ENCODE measurements around the gene CITED4. TPM values are rescaled to one million over a fixed set of nuclear protein-coding genes. Genes with fewer than 3 reads are reported as not detected.
"Not testable (repeated sequence)": the region's sequence is repeated elsewhere in the genome, so short reads cannot be mapped to it uniquely, and the experiment has no call there.

Gene CITED4
- total RNA-seq = 86.1 TPM

- peak; percentile 97 for DNase-seq (ENCODE audit: low spot score)
Measured at GRCh38 chr1:40862008-40862863, at the start of gene CITED4. TSS of gene CITED4 (minus strand) at chr1:40862363. CDS start at chr1:40862127, 236 bp downstream.

GRCh38 chr1:40911105-40911504 lies 48.9 kb upstream of the CITED4 start:
- DNase-seq (ENCODE audit: low spot score) = no peak

DNA sequence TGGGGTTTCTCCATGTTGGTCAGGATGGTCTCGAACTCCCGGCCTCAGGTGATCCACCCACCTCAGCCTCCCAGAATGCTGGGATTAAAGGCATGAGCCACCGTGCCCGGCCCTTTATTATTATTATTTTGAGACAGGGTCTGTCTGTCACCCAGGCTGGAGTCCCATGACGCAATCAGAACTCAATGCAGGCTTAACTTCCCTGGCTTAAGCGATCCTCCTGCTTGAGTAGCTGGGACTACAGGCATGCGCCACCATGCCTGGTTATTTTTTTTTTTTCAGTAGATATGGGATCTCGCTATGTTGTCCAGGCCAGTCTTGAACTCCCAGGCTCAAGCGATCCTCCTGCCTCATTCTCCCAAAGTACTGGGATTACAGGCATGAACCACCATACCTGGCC lies 47.1 kb upstream of the CITED4 start:
- no peak for DNase-seq (ENCODE audit: low spot score)

DNA sequence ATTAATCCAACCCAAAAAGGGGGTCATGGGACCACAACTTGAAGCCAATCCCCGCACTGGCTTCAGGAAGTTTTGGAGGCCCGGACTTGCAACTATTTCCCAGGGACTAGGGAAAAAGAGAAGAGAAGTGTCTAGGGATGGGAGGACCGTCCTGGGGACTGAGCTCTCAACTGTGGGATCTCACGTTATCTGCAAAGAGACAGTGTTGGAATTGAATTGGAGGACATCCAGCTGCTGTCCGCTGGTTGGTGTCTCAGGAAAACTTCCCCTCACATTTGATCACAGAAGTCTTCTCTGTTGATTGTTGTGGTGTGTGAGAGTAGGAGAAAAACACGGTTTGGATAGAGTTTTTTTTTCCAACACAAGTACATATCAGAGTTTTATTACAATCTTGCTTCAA lies 46.2 kb upstream of the CITED4 start:
- DNase-seq (ENCODE audit: low spot score) = no peak

DNA sequence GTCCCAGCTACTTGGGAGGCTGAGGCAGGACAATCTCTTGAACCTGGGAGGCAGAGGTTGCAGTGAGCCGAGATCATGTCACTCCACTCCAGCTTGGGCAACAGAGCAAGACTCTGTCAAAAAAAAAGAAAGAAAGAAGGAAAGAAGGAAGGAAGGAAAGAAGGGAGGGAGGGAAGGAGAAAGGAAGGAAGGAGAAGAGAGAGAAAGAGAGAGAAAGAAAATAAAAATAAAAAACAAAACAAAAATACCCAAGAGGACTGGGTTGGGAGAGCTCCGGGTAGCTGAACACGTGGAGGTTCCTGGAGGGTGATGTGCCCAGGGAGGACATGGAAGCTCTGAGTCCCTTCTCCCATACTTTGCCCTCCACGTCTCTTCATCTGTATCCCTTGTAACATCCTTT lies 45.7 kb upstream of the CITED4 start:
- no peak for DNase-seq (ENCODE audit: low spot score)

DNA sequence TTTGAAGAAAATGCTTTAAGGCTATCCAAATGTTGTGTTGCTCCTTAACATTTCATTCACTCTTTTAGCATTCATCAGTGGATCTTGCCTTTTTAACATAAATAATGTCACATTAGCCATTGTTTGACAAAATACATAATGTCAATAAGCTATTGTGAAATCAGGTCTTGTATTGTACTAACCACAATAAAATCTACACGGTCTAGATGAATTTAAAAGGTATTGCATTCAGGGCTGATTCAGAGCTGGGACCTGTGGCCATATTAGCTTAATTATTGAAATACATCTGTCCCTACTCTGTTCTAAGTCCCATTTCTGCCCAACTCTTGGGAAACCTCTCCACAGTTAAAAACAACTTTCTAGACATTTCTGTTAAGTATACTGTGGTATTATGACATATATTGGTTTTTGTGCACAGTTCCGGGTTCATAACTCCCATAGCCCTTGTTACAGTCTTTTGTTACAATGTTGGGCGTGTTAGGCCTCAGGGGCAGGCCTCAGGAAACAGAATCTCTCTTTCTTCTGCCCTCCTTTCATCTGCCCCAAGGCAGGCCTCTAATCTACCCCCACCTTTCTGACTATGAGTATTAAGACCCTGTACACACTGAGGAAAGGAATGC lies 44.7 kb upstream of the CITED4 start:
- DNase-seq (ENCODE audit: low spot score) = no peak

DNA sequence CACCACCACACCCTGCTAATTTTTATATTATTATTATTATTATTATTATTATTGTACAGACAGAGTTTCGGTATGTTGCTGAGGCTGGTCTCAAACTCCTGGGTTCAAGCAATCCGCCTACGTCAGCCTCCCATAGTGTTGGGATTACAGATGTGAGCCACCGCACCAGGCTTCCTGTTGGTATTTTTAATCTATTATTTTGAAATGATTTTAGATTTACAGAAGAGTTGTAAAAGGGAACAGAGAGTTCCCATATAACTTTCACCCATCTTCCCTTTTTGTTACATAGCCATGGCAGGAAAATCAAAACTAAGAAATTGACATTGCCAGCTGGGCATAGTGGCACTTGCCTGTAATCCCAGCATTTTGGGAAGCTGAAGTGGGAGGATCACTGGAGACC lies 42.9 kb upstream of the CITED4 start:
- DNase-seq (ENCODE audit: low spot score) = no peak

DNA sequence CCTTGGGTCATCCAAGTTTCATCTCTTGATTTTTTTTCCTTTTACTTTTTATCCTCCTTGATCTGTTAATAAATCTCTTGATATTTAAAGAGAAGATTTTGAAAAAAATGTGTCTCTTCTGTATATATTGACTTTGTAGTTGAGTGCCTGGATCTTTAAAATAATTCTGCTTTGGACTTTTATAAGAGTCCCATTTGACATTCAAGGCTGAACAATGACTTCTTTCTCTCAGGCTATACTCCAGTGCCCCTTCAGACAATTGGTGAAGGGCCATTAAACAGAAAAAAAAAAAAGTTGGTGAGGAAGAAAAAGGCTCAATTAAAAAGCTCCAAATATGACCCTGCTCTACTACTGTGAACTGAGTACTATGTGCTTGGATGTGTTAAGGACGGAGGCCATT lies 40.9 kb upstream of the CITED4 start:
- no peak for DNase-seq (ENCODE audit: low spot score)

- DNase-seq (ENCODE audit: low spot score) = no peak
Measured at GRCh38 chr1:40901886-40902852, 40.0 kb upstream of the CITED4 start.

- peak; percentile 75 for DNase-seq (ENCODE audit: low spot score)
Measured at GRCh38 chr1:40899230-40899870, 37.2 kb upstream of the CITED4 start.

GRCh38 chr1:40898431-40898901 lies 36.3 kb upstream of the CITED4 start:
- DNase-seq (ENCODE audit: low spot score) = peak; percentile 39

GRCh38 chr1:40897513-40897912 lies 35.4 kb upstream of the CITED4 start:
- DNase-seq (ENCODE audit: low spot score) = peak; percentile 13

DNA sequence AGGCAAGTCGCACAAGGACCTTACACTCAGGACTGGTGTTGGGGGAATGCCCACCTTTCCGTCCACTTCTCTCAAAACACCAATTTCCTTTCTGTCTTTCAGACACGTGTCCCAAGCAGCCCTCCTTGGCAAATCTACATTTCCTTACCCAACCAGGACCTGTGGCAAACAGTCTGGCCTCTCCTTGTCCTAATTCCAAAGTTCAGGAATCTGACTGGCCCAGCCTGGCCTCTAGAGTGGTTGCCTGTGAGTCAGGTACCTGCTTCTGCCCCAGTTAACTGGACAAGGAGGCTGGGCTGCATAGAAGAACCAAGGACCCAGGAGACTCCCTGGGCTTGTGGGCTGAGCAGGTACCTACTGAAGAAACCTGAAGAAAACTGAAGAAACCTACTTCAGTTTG lies 34.3 kb upstream of the CITED4 start:
- peak; percentile 47 for DNase-seq (ENCODE audit: low spot score)

DNA sequence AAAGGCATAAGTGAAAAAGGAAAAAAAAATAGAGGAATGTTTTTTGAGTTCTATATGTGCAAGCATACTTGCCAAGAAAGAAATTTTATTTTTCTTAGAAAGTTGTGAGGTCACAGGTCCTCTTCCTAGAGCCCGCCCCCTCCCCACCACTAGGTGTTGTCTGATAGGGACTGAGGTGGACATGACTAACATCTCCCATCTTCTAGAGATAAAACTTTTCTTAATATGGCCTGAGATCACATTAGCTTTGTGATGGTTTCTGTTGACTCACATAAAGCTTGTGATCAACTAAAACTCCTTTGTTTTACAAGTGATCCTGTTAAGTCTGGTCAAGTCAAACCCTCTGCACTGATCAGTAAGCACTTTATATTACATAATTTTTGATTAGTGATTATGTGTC lies 33.4 kb upstream of the CITED4 start:
- DNase-seq (ENCODE audit: low spot score) = no peak

DNA sequence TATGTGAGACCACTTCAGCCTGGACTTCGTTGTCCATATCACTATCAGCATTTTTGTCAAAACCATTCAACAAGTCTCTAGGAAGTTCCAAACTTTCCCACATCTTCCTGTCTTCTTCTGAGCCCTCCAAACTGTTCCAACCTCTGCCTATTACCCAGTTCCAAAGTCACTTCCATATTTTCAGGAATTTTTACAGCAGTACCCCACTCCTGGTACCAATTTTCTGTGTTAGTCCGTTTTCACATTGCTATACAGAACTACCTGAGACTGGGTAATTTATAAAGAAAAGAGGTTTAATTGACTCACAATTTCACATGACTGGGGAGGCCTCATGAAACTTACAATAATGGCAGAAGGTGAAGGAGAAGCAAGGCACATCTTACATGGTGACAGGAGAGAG lies 32.7 kb upstream of the CITED4 start:
- DNase-seq (ENCODE audit: low spot score) = not testable (repeated sequence)

DNA sequence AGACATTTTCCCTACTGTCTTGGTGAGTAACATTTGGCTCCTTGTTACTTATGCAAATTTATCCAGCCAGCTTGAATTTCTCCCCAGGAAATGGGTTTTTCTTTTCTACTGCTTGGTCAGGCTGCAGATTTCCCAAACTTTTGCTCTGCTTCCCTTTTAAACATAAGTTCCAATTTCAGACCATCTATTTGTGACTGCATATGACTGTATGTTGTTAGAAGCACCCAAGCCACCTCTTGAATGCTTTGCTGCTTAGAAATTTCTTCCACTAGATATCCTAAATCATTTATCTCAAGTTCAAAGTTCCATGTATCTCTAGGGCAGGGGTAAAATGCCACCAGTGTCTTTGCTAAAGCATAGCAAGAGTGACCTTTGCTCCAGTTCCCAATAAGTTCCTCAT lies 32.3 kb upstream of the CITED4 start:
- DNase-seq (ENCODE audit: low spot score) = no peak

DNA sequence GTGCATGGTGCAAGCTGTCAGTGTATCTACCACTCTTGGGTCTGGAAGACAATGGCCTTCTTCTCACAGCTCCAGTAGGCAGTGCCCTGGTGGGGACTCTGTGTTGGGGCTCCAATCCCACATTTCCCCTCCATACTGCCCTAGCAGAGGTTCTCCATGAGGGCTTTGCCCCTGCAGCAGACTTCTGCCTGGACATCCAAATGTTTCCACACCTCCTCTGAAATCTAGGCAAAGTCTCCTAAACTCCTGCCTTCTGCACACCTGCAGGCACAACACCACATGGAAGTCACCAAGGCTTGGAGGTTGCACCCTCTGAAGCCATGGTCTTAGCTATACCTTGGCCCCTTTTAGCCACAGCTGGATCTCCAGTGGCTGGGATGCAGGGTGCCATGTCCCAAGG lies 31.8 kb upstream of the CITED4 start:
- no peak for DNase-seq (ENCODE audit: low spot score)

DNA sequence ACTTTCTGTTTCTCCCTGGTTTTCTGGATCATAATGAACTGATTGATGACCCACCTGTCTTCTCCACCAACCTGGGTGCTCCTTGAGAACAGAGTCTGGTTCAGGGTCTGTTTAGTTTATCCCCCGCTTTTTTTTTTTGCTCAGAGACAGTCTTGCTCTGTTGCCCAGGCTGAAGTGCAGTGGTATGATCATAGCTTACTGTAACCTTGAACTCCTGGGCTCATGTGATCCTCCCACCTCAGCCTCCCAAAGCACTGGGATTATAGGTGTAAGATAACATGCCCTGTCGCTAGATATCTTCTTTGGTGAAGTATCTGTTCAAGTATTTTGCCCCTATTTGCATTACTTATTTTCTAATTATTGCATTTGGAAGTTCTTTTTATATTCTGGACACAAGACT lies 30.2 kb upstream of the CITED4 start:
- no peak for DNase-seq (ENCODE audit: low spot score)

DNA sequence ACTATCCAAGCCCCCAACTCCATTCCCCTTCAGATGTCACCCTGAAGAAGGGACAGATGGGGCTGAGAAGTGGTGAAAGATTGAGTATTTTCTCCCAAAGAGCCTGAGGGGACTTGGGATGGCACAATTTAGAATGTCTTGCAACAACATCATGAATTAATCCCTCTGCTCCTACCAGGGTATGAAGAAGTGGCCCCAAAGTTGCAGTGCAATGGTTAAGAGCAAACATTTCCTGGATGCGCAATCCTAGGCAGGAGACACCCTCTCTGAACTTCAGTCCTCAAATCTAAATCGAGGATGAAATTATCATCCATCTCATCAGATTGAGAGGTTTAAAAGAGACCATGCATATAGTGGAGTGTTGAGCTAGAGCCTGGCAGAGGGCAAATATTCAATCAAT lies 28.6 kb upstream of the CITED4 start:
- no peak for DNase-seq (ENCODE audit: low spot score)

DNA sequence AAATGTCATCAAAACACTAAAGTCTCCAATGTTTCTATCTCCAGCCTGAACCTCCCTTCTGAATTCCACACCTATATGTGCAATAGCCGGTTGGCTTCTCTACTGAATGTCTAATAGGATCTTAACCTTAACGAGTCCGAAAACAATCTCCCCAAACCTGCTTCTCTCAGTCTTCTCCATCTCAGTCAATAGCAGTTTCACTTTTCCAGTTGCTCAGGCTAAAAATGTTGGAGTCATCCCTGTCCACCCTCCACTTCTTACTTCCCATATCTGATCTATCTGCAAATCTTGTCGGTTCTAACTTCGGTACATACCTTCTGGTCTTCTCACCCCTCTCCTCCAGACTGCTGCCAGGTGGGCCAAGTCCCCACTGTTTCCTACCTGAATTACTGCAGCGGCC lies 25.5 kb upstream of the CITED4 start:
- no peak for DNase-seq (ENCODE audit: low spot score)

- DNase-seq (ENCODE audit: low spot score) = no peak
Measured at GRCh38 chr1:40887012-40887378, 24.8 kb upstream of the CITED4 start.
